ENCODE measurements around the gene EXOC7. TPM values are rescaled to one million over a fixed set of nuclear protein-coding genes. Genes with fewer than 3 reads are reported as not detected.

Gene EXOC7
- total and polyA plus RNA-seq, 3 experiments from 2014 or later: 69.3 to 109 (median 105) TPM

DNA sequence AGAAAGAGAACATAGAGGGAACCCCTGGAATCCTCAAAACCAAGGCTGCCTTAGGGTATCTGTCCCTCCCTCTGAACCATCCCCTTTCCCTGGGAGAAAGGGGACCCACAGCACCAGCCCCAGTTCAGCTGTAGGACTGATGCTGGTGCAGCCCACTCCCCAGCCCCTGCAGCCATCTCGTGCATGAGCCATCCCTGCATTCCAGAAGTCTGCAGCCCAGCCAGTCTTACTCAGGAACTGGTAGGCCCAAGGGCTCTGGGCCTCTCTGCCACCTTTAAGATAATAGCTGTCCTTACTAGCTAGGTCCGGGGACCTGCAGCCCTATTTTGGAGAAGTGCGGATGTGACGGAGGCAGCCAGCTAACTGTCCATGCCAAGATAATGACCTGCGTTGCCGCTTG lies 70.4 kb downstream of the EXOC7 start:
- Histone ChIP-seq H3K27ac (ENCODE audit: low read depth, low read length) (no peak overlapping the region), H3K9me3 (ENCODE audit: low read length) (no peaks in the 10 kb centered on the region), H3K4me1 (ENCODE audit: insufficient read depth, low read length) (peaks cover 17% of the 10 kb centered on the region), H3K4me3 (ENCODE audit: low read length) (no peak overlapping the region), H3K36me3 (ENCODE audit: insufficient read depth, low read length) (no peaks in the 10 kb centered on the region), H3K27me3 (ENCODE audit: insufficient read depth, low read length, poor library complexity, severe bottlenecking) (no peaks in the 10 kb centered on the region)
- POLR2A ChIA-PET: interaction anchor here (0.5 kb wide), 1 partner anchor 68 kb away, joined by 5 read pairs; no protein-coding TSS in a partner anchor
- H3K27ac Mint-ChIP-seq: no peak overlapping the region
- H3K36me3 Mint-ChIP-seq: peaks cover 0 to 4% (median 0%) of the 10 kb centered on the region in 3 donors
- H3K4me1 Mint-ChIP-seq: peaks cover 14 to 25% (median 17%) of the 10 kb centered on the region in 3 donors
- no peak for DNase-seq
- peaks cover 0 to 1% of the 10 kb centered on the region in 2 donors for H3K27me3 Mint-ChIP-seq
- CTCF ChIA-PET: interaction anchor here (1.5 to 2.4 kb wide), 2 partner anchors 13 to 19 kb away, joined by 4 to 9 read pairs; no protein-coding TSS in a partner anchor
- H3K4me3 Mint-ChIP-seq: no peak overlapping the region
- no peaks in the 10 kb centered on the region for H3K9me3 Mint-ChIP-seq

DNA sequence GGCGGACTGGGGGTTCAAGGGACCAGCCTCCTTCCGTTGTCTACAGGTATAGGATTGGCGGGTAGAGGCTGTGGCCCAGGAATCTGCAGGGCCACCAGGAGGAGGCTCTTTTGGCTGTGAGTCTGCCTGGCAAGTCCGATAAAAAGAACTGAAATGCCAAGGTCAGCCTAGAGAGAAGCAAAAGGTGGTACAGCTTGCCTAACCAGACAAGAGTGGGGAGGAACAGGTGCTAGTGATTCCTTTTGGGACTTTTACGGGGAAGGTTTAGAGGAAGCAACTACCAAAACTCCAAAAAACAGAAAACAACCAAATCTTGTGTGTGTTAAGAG lies 70.8 kb downstream of the EXOC7 start:
- ChIA-PET POLR2A (interaction anchor here (0.5 kb wide), 1 partner anchor 67 kb away, joined by 5 read pairs; no protein-coding TSS in a partner anchor), CTCF (interaction anchor here (1.5 to 2.4 kb wide), 2 partner anchors 13 to 18 kb away, joined by 4 to 9 read pairs; no protein-coding TSS in a partner anchor)
- no peak overlapping the region for H3K4me3 ChIP-seq (ENCODE audit: low read length)
- H3K36me3 ChIP-seq (ENCODE audit: insufficient read depth, low read length): no peaks in the 10 kb centered on the region
- H3K9me3 ChIP-seq (ENCODE audit: low read length): no peaks in the 10 kb centered on the region
- H3K27me3 ChIP-seq (ENCODE audit: insufficient read depth, low read length, poor library complexity, severe bottlenecking): no peaks in the 10 kb centered on the region
- H3K36me3 Mint-ChIP-seq: peaks cover 0 to 1% (median 0%) of the 10 kb centered on the region in 3 donors
- no peak overlapping the region for H3K4me3 Mint-ChIP-seq
- H3K27ac Mint-ChIP-seq: peak overlapping the region in 1 of 8 donors; percentile 23
- H3K27me3 Mint-ChIP-seq: peaks cover 0 to 1% of the 10 kb centered on the region in 2 donors
- DNase-seq: no peak
- peaks cover 14 to 25% (median 17%) of the 10 kb centered on the region in 3 donors for H3K4me1 Mint-ChIP-seq
- H3K4me1 ChIP-seq (ENCODE audit: insufficient read depth, low read length): peaks cover 17% of the 10 kb centered on the region
- H3K9me3 Mint-ChIP-seq: no peaks in the 10 kb centered on the region
- H3K27ac ChIP-seq (ENCODE audit: low read depth, low read length): no peak overlapping the region

DNA sequence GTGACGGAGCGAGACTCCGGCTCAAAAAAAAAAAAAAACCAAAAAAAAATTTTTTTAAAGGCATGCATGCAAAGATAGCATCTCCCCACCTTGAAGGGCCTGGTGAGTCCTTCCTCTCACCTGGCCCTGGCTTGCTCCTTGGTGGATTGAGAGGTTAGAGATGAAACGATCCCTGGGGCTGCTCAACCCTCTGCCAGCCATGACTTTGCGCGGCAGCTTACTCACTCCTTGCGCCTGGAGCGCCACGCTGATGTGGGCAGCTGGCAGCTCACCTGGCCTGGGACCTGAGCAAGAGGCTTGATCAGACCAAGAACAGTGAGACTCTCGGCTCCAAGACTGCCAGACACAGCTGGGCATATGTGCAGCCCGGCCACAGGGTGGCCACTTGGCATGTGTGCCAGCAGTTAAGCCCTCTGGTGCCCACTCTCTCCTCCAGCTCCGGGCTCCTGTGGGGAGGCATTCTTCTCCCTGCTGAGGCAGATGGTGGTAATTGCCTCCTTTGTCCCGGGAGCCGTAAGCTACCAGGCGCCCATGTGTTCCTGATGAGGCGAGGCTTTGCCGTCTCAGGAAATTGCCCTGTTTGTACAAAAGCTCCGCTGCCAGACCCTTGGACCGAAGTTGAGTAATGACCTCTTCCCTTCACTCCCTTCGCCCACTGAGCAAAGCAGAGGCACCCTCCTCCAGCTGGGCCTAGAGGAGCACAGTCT lies 71.4 kb downstream of the EXOC7 start:
- H3K4me1 ChIP-seq (ENCODE audit: insufficient read depth, low read length): peaks cover 17% of the 10 kb centered on the region
- H3K4me1 Mint-ChIP-seq: peaks cover 14 to 25% (median 17%) of the 10 kb centered on the region in 3 donors

More for the DNA sequence above, 71.4 kb downstream of the EXOC7 start:
- Histone ChIP-seq H3K9me3 (ENCODE audit: low read length) (no peaks in the 10 kb centered on the region), H3K36me3 (ENCODE audit: insufficient read depth, low read length) (no peaks in the 10 kb centered on the region), H3K27ac (ENCODE audit: low read depth, low read length) (no peak overlapping the region), H3K4me3 (ENCODE audit: low read length) (no peak overlapping the region), H3K27me3 (ENCODE audit: insufficient read depth, low read length, poor library complexity, severe bottlenecking) (no peaks in the 10 kb centered on the region)
- ChIA-PET POLR2A (interaction anchor here (0.6 kb wide), 1 partner anchor 235 kb away, joined by 4 read pairs; no protein-coding TSS in a partner anchor), CTCF (interaction anchor here (1.0 to 2.4 kb wide), 3 partner anchors 14 to 265 kb away, joined by 3 to 9 read pairs (median 4); no protein-coding TSS in a partner anchor)
- DNase-seq: no peak
- H3K27ac Mint-ChIP-seq: peak overlapping the region in 1 of 8 donors; percentile 23
- H3K27me3 Mint-ChIP-seq: peaks cover 0 to 1% of the 10 kb centered on the region in 2 donors
- H3K9me3 Mint-ChIP-seq: no peaks in the 10 kb centered on the region
- H3K36me3 Mint-ChIP-seq: no peaks in the 10 kb centered on the region
- H3K4me3 Mint-ChIP-seq: no peak overlapping the region

Other genes starting within 250 kb of the EXOC7 start
- gene WBP2, start 248.5 kb downstream of the EXOC7 start, total RNA-seq: 10 to 100 TPM; 47.5 to 53.2 TPM
- gene WBP2, start 248.5 kb downstream of the EXOC7 start, polyA plus RNA-seq: 129 TPM
- 10 to 100 TPM; 12.6 to 14.1 TPM for gene TRIM47, start 225.2 kb downstream of the EXOC7 start, total RNA-seq
- 17.6 TPM for gene TRIM47, start 225.2 kb downstream of the EXOC7 start, polyA plus RNA-seq
- gene TRIM65, start 206.8 kb downstream of the EXOC7 start, total RNA-seq: 10 to 100 TPM; 34.9 to 35.4 TPM
- gene TRIM65, start 206.8 kb downstream of the EXOC7 start, polyA plus RNA-seq: 28.1 TPM
- gene MRPL38, start 198.9 kb downstream of the EXOC7 start, total RNA-seq: 100 to 1,000 TPM; 171 to 180 TPM
- gene MRPL38, start 198.9 kb downstream of the EXOC7 start, polyA plus RNA-seq: 73.1 TPM
- 10 to 100 TPM; 22.6 to 23.8 TPM for gene FBF1, start 162.7 kb downstream of the EXOC7 start, total RNA-seq
- 5.7 TPM for gene FBF1, start 162.7 kb downstream of the EXOC7 start, polyA plus RNA-seq
- gene ACOX1, start 124.6 kb downstream of the EXOC7 start, total RNA-seq: 10 to 100 TPM; 35.1 to 36.1 TPM
- 15.8 TPM for gene ACOX1, start 124.6 kb downstream of the EXOC7 start, polyA plus RNA-seq
- 10 to 100 TPM; 15.9 to 17.3 TPM for gene TEN1, start 124.5 kb downstream of the EXOC7 start, total RNA-seq
- gene TEN1, start 124.5 kb downstream of the EXOC7 start, polyA plus RNA-seq: 21.0 TPM
- gene CDK3, start 102.9 kb downstream of the EXOC7 start, total RNA-seq: 1 to 10 TPM; 5.0 to 5.5 TPM
- gene CDK3, start 102.9 kb downstream of the EXOC7 start, polyA plus RNA-seq: not detected
- under 1 TPM; 0.07 to 0.11 TPM for gene EVPL, start 76.5 kb downstream of the EXOC7 start, total RNA-seq
- gene EVPL, start 76.5 kb downstream of the EXOC7 start, polyA plus RNA-seq: not detected
- gene SRP68, start 31.3 kb downstream of the EXOC7 start, total RNA-seq: 100 to 1,000 TPM; 120 to 123 TPM
- gene SRP68, start 31.3 kb downstream of the EXOC7 start, polyA plus RNA-seq: 80.4 TPM
- gene GALR2, start 29.0 kb downstream of the EXOC7 start, total RNA-seq: 1 to 10 TPM; 2.7 to 3.1 TPM
- gene GALR2, start 29.0 kb downstream of the EXOC7 start, polyA plus RNA-seq: not detected
- gene ZACN, start 24.6 kb downstream of the EXOC7 start, total RNA-seq: 1 to 10 TPM; 2.8 to 3.0 TPM
- 4.1 TPM for gene ZACN, start 24.6 kb downstream of the EXOC7 start, polyA plus RNA-seq
- gene FOXJ1, start 37.5 kb upstream of the EXOC7 start, total RNA-seq: under 1 TPM; 0.64 to 0.94 TPM
- gene FOXJ1, start 37.5 kb upstream of the EXOC7 start, polyA plus RNA-seq: 0.68 TPM
- 10 to 100 TPM; 13.9 TPM for gene RNF157, start 136.7 kb upstream of the EXOC7 start, total RNA-seq
- 10.7 TPM for gene RNF157, start 136.7 kb upstream of the EXOC7 start, polyA plus RNA-seq
- 100 to 1,000 TPM; 125 to 133 TPM for gene UBALD2, start 161.6 kb upstream of the EXOC7 start, total RNA-seq
- 8.7 TPM for gene UBALD2, start 161.6 kb upstream of the EXOC7 start, polyA plus RNA-seq
- 1 to 10 TPM; 2.4 to 2.5 TPM for gene QRICH2, start 204.5 kb upstream of the EXOC7 start, total RNA-seq
- 0.22 TPM for gene QRICH2, start 204.5 kb upstream of the EXOC7 start, polyA plus RNA-seq

All from CD8-positive, alpha-beta memory T cell (primary cell).